AG04450 (cell line): ENCODE data around the gene TEX261. TPM values are rescaled to one million over a fixed set of nuclear protein-coding genes. Genes with fewer than 3 reads are reported as not detected.
"Not testable (repeated sequence)": the region's sequence is repeated elsewhere in the genome, so short reads cannot be mapped to it uniquely, and the experiment has no call there.

ENCODE experiments used
- CTCF ChIA-PET: fragments of 300-600, 350-600 bp; formaldehyde crosslinking; extraction: SDS; loops from one replicate; lab custom pipeline; 2022; ENCODE audit warnings: antibody characterized with exemption, inconsistent platforms; lab: Charles Lee
- POLR2A ChIA-PET: fragments of 350-600 bp; formaldehyde crosslinking; extraction: SDS; loops from one replicate; lab custom pipeline; 2021; ENCODE audit warnings: antibody characterized with exemption, inconsistent platforms; lab: Yijun Ruan, JAX
- DNase-seq: peaks from one replicate; pipeline ENCODE4 v3.0.0-alpha.2; 2011; ENCODE audit warnings: low read depth, low spot score
- H3K27ac ChIP-seq: one replicate; pipeline ENCODE4 v1.5.1; 2012; ENCODE audit warnings: low read depth, low read length, control low read depth
- H3K27me3 ChIP-seq: one replicate; pipeline ENCODE4 v1.6.0; 2012; ENCODE audit warnings: low read length; ENCODE audit not compliant: control insufficient read depth, insufficient read depth
- H3K4me3 ChIP-seq: 2 replicates; pipeline ENCODE4 v1.5.1; 2011; ENCODE audit warnings: mild to moderate bottlenecking, low read depth, low read length, control low read depth
- H3K9me3 ChIP-seq: 2 replicates; pipeline ENCODE4 v1.5.1; 2012; ENCODE audit warnings: low read length; ENCODE audit not compliant: control insufficient read depth, insufficient read depth
- CTCF ChIP-seq: IDR thresholded peaks from 2 replicates; pipeline ENCODE4 v1.5.1; 2011; ENCODE audit warnings: low read depth, low read length, control low read depth, inconsistent platforms
- polyA plus RNA-seq: library from polyadenylated mRNA; depleted of rRNA; stranded (reverse); fragments of >200 nt; gene quantifications from 2 replicates; pipeline ENCODE4 v1.2.3, GENCODE V29; 2011

Gene TEX261
- polyA plus RNA-seq, 1 experiment = 106 TPM

GRCh38 chr2:71018625-71019024, 24.0 kb upstream of the TEX261 start:
- no peak for TF ChIP-seq CTCF
- no peak overlapping the region for H3K4me3 ChIP-seq
- POLR2A ChIA-PET = no interaction called here
- DNase-seq = no peak
- H3K9me3 ChIP-seq = no peaks in the 10 kb centered on the region
- no peaks in the 10 kb centered on the region for H3K27me3 ChIP-seq
- no peak overlapping the region for H3K27ac ChIP-seq
- CTCF ChIA-PET = no interaction called here

DNA sequence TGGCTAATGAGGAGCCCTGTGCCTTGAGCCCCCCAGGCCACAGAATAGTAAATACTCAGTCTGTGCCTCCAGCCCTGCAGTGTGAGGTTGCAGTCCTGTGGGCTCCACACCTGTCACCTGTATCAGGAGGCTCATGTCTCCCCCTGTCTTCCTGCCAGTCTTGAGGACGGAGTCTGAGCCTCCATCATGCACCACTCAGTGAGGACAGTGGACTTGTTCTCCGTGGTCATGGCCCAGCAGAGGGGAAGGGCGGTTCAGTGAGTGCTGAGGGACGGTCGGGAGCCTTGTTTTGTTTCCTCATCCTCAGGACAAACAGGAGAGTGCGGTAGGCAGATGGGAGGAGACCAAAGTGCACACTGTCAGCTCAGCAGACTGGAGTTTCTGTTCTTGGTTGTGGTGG, 17.1 kb upstream of the TEX261 start:
- CTCF ChIA-PET = not testable (repeated sequence)

GRCh38 chr2:71008342-71008741, 13.7 kb upstream of the TEX261 start:
- ChIA-PET POLR2A (no interaction called here), CTCF (no interaction called here)
- no peak overlapping the region for H3K27ac ChIP-seq
- TF ChIP-seq CTCF = no peak
- DNase-seq = no peak
- H3K9me3 ChIP-seq = no peaks in the 10 kb centered on the region
- no peak overlapping the region for H3K4me3 ChIP-seq
- peaks cover 12% of the 10 kb centered on the region for H3K27me3 ChIP-seq

More for the DNA sequence above, 17.1 kb upstream of the TEX261 start:
- H3K4me3 ChIP-seq, H3K27me3 ChIP-seq, POLR2A ChIA-PET, H3K9me3 ChIP-seq, DNase-seq, H3K27ac ChIP-seq: not testable (repeated sequence)

DNA sequence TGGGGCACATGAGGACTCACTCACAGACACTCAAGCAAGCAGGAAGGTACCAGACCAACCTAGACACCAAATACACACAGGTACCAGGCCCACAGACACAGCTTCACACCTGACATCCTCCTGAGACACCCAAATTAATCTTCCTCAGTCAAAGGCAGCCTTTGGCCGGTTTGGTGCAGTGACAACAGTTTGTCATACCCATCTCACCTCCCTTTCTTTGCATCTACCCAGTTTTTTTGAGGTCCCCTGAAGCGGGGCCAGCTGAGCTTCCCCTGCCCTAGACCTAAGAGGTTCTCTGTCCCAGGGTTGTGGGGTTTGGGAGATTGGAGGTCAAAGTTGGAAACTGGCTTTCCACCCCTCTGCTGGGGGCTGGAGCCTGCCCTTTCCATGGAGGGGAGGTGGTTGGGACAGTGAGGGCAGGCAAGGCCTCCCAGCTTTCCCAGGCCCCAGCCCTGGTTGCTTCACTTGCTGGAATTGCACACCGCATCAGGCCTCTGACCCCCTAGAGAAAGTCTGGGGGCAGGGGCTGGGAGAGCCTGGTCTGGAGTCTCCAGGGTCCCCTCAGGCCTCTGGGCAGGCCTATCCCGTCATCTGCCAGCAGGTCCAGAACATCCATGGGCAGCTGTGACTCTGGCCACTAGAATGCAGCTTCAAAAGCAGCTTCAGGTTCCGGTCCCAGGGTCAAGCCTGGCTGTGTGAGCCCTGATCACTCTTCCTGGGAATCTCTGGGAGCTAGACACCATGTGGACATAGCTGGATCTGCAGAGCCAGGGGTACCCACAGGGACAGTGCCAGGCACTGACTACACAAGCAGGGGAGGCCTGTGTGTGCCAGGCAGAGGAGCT, 12.5 kb upstream of the TEX261 start:
- H3K27ac ChIP-seq = no peak overlapping the region
- ChIA-PET CTCF (interaction anchor here (0.8 kb wide), 1 partner anchor 63 kb away, joined by 3 read pairs; no protein-coding TSS in a partner anchor), POLR2A (interaction anchor here (1.3 kb wide), 1 partner anchor 61 kb away, joined by 4 read pairs; the partner anchor contains the start of gene NAGK)
- TF ChIP-seq CTCF = no peak
- H3K4me3 ChIP-seq = no peak overlapping the region
- no peaks in the 10 kb centered on the region for H3K9me3 ChIP-seq
- DNase-seq = no peak
- peaks cover 13% of the 10 kb centered on the region for H3K27me3 ChIP-seq

- H3K9me3 ChIP-seq = no peaks in the 10 kb centered on the region
- H3K4me3 ChIP-seq = no peak overlapping the region
- ChIA-PET CTCF (no interaction called here), POLR2A (no interaction called here)
- no peak for TF ChIP-seq CTCF
- H3K27ac ChIP-seq = no peak overlapping the region
- no peak for DNase-seq
- H3K27me3 ChIP-seq = peaks cover 13% of the 10 kb centered on the region
Measured at GRCh38 chr2:71006323-71006722, 11.7 kb upstream of the TEX261 start.
